Effector CD4-positive, alpha-beta T cell (primary cell): ENCODE measurements around the gene CXCL17.
A peak's percentile ranks its signal among the peaks of the same experiment; 100 is the strongest.

ENCODE experiments used
- DNase-seq: peaks from one replicate; pipeline ENCODE4 v3.0.0-alpha.2; 2020

CXCL17 gene

DNA sequence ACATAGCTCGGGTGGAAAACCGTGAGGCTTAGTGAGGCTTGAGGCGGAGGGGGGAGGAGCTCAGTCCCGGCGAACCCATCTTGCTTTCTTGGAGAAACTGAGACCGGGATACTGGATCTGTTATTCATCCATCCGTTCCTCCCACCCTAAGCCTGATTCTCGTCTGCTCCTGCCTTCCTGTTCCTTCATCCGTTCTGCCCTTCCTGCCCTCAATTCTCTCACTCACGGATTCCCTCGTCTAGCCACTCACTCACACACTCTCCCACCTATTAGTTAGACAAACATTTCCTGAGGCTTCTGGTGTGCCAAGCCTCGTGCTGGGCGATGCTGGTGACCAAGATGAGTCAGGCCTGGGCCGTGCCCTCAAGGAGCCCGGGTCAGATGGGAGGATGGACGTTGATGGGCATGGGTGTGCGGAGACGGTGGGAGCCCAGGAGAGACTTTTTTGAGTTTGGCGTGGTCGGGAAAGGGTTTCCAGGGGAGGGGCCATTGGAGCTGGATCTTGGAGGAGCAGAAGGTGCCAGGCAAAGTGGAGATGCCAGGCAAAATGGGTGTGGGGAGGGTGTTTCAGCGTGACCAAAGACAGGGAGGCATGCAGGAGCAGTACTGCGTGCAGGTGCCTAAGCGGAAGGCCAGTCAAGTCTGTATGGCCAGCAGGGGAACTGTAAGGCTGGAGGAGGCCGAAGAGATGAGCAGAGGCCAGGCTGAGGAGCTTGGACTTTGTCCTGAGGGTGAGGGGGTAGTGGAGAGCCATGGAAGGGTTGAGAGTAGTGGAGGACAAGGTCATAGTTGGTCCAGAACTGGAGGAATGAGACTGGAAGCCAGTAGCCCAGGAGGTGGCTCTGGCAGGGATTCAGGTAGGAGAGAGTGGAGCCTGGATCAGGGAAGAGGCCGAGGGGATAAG is 45.2 kb downstream of the CXCL17 start:
- no peak for DNase-seq

DNA sequence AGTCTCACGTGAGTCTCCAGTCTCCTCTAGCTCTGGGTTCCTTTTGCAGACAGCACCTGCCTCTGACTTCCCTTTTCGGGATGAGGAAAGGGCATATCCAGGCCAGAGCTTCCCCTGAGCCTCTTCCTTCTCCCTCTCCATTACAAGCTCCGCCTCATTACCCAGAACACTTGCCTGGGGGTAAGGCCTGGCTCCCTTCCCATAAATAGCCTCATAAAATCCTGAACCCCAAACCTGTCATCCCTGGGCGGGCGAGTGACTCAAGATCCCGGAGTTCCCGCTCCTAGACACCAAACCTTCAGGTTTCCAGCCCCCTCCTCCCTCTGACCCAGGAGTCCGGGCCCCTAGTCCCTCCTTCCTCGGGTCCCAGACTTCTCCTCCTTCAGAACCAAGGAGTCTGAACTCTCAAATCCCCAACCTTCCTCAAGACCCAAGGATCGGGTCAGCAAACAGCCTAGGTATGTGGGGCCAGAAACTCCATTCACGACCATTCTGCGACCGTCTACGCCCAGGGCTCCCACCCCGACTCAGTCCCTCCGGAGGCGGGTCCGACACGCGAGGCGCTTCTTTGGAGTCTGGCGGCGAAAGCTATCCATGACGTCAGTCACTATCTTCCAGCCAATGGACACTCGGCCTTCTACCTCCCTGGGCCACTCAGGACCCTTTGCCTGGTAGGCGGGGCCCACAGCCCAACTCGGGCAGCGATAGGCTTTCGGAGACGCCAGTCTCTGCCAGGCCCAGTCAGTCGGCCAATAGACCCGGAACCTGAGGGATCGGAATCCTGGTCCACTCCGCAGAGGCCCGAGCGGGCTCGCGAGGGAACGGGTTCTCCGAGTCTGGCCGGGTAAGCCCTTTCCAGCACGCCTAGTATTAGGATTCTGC is 46.1 kb downstream of the CXCL17 start:
- peak; percentile 83 for DNase-seq

- DNase-seq = no peak
These were observed 48.0 kb downstream of the CXCL17 start for GRCh38 chr19:42394751-42395150.

DNA sequence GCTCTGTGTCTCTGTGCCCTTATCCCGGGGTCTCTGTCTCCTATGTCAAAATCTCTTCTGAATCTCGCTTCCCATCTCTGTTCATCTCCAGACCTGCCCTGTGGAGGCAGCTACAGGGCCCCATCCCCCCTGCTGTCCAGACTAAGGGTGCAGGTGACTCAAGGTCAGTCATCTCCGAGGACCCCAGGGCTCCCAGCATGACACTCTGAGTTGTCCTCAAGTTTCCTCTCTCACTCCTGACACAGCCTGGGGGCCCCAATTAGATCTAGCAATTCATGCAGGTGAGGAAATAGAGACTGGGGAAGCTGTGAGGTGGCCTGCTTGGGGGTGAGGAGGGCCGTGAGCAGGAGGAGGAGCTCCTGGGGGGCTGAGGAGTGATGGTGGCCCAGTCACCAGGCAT is 50.6 kb downstream of the CXCL17 start:
- DNase-seq = no peak

DNA sequence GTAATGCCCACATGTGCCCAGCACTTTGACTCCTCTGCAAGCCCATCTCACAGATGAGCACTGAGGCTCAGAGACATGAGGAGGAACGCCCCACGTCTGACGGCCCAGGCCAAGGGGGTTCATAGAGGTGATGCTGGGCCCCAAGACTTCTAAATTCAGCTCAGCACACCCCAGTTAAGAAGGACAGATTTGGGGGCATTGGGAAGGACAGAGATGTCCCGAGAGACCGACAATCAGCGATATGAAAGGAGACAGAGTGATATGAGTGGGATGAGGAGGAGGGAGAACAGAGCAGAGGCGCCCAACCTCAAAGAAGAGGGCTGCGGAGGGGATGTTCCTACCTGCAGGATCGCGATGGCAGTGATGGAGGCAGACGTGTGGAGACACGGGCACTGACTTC is 52.8 kb downstream of the CXCL17 start, which contains the start of gene CNFN:
Gene CNFN, minus strand, starts transcription at position 399 of the 400 bp plus-strand sequence. CDS start 1,260 bp downstream, outside the sequence.
- no peak for DNase-seq

DNA sequence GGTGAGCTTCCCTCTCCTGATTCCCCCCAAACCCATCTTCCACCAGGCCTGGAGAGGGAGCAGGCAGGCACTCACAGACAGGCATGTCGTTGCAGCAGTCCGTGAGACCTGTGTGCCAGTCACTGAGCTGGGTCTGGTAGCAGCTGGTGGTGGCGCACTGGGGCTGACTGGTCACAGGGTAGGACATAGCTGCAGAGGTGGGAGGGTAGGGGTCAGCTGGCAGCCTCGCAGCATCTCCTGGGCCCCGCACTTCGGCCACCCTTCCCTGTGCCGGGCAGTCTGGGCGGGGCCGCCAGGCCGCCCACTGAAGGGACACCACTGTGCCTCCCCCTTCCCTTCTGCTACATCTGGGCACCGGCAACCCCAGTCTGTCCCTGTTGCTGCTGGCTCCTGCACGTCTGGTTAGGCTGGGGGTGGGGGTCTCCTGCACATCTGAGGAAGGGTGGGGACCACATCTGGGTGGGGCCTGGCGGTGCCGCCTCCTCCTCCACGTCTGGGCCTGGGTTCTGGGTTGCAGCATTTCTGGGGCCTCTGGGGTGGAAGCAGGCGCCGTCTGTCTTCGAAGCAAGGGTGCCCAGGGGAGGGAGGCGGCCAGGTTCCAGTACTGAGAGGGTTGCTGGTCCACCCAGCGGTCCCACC is 53.8 kb downstream of the CXCL17 start:
- no peak for DNase-seq

DNA sequence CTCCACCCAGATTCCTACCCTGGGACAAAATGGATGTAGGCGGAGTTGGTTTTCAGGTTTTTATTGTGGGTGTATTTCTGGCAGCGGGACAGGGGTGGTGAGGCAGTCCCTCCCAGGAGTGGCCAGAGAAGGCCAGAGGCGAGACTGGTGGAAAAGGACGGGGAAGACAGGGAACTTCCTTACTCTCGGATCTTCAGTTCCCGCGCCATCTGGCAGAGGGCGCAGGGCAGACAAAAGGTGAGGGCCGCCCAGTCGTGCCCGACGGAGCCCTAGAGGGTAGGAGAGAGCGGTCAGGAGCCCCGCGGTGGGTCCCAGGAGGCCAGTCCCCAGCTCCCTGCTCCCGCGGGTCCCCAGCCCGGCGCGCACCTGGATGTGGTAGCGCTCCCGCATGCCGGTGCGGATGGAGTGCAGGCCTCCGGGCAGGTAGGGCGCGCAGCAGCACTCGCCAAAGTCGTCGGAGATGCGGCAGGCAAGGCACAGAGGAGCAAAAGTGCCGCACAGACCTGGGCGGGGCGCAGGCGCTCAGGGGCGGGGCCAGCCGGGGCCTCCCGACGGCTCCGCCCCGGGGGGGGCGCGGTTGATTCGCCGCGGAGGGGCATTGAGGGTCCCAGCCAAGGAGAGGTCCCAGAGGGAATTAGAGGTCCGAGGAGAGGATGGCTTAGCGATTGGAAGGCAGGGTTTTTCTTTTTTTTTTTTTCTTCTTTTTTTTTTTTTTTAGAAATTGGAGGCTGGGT is 55.6 kb downstream of the CXCL17 start:
- DNase-seq = peak; percentile 46

GRCh38 chr19:42380155-42380554 is 62.6 kb downstream of the CXCL17 start:
- DNase-seq = no peak
